Stimulated activated CD8-positive, alpha-beta memory T cell treated with anti-CD3 and anti-CD28 coated beads, Interleukin-15, amount 100 ng/mL, for 1 hour (primary cell): ENCODE measurements around the gene RIPOR3.
"Not testable (repeated sequence)": the region's sequence is repeated elsewhere in the genome, so short reads cannot be mapped to it uniquely, and the experiment has no call there.

ENCODE experiments used
- DNase-seq: peaks from one replicate; pipeline ENCODE4 v3.0.0-alpha.2; 2020; ENCODE audit warnings: low read depth

The RIPOR3 gene

DNA sequence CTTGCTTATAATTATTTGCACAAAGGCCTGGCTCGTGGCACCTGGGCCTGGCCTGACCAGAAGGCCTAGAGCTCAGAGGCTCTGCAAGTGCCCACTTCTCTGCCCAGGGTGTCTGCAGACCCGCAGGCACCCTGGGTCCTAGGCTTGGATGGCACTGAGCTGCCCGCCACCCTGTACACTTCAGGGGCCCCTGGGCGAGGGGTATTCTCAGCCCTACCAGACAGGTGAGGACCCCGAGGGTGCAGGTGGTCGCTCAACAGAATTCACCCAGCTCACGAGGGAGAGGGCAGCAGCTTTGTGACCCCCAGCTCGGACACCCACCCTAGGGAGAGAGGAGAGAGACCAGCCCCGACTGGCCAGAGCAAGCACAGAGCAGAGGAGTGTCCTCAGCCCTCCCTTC lies 83.9 kb downstream of the RIPOR3 start:
- no peak for DNase-seq

DNA sequence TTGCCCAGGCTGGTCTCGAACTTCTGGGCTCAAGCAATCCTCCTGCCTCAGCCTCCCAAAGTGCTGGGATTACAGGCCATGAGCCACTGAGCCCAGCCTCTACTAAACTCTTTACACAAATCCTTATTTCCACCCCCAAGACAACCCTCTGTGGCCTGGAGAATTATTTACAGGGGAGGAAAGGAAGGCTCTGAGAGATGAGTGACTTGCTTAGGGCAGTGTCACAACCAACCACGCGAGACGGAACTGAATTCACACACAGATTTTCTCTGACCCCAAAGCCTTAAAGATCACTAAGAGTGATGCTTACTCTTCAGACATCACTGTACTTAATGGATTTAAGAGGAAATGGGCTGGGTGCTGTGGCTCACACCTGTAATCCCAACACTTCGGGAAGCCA lies 86.2 kb downstream of the RIPOR3 start:
- no peak for DNase-seq

DNA sequence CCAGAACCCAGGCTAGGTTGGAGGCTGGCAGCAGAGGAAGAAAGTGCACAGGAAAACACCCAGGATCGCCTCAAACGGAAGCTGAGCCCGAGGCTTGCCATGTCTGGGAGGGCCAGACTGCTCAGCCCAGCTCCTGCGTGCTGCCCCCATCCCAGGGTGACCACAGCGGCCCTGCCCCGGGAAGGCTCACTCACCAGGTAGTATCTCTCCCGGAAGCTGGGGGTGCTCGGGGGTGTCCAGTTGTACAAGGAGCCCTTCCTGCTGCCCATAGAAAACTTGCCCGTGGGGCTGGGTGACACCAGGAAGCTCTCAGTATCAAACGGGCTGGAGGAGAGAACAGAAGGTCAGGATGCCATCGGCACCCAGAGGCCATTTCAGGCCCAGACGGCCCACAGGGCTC lies 86.9 kb downstream of the RIPOR3 start:
- DNase-seq: no peak

DNA sequence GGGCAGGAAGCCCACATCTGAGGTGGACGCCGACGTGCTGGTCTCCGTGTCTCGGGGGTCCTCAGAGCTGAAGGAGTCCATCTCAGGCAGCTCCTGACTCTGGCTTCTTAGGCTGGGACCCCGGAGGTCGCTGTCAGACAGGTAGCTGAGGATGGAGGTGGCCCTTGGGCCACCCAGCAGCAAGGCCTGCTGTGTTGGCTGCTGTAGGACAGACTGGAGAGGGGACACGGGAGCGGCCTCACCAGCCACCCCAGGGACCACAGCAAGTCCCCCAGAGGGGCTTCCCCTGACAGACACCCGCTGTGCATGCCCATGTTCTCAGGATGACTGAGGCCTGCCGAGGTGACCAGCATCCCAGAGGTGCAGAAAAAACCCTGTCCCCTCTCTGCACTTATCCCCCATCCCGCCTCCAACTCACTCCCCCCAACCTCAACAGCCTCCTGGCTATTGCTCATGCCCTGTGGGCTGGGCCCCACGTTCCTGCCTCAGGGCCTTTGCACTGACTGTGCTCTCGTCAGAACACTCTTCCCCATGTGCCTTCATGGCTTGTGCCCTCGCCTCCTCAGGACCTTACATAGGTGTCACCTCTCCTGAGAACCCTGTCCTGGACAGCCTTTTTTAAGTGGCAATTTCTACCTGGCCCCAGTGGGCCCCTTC lies 88.8 kb downstream of the RIPOR3 start:
- DNase-seq: no peak

DNA sequence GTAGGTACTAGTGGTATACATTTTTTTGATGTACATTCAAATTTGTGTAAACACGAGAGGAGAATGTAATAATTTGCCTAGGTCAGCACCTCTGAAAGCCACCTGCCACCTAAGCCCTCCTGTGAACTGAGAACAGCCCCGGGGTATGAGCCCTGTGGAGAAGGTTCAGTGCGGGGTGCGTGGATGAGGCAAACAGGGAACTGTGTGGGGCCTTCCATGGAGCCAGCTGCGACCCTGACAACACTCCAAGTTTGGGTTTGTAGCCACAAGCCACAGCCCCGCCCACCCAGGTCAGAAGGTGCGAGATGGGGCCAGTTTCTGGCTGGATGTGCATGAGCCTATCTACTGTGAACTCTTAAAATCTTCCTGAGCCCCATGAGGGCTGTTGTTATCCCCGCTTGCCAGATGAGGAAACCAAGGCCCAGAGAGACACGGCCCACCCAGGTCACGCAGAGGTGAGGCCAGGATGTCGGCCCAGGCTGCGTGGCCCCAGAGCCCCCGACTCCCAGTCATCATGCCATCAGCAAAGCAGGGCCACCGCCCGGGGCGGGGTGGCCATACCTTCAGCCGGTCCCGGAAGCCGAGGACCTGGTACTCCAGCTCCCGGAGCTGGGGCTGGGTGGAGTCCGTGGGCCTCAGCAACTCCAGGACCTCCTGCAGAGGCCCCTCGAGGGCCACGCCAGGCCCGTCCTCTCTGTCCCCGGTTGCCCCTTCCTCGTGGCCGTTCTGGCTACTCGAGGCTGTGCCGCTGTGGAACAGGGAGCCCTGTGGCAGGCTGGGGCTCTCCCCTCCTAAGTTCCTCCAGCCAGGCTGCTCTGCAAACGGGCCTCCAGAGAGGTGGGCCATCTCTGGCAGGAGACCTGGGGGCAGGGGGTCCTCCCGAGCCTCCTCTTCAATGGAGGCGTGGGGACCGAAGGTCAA lies 89.6 kb downstream of the RIPOR3 start:
- DNase-seq: no peak

DNA sequence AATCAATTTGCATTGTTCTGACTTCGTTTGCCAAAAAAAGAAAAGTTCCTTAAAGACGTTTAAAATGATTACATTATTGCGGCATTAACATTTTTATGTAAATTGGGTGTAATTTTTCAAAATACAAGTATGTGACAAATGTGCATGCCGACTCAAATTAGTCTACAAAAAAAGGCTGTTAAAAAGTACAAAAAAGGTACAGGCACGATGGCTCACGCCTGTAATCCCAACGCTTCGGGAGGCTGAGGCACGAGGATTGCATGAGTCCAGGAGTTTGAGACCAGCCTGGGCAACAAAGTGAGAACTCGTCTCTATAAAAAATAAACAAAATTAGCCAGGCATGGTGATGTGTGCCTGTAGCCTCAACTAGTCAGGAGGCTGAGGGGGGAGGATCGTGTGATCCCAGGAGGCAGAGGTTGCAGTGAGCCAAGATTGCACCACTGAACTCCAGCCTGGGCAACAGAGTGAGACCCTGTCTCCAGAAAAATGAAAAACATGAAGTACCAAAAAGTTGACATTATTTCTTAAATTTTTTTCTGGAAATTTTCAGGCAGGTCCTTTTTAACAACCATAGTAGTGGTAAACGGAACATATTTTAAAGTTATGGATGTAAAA lies 91.0 kb downstream of the RIPOR3 start:
- DNase-seq: no peak

DNA sequence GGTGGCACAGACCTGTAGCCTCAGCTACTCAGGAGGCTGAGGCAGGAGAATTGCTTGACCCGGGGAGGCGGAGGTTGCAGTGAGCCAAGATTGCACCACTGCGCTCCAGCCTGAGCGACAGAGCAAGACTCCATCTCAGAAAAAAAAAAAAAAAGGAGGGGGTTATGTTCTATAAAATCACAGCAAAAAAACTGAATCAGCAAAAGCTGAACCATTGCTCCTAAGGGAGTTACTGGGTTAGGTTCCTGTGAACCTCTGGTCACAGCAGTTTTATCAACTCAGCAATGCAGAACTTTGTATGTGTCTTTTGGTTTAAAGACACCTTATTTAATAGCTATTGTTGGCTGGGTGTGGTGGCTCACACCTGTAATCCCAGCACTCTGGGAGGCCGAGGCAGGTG lies 92.6 kb downstream of the RIPOR3 start:
- DNase-seq: not testable (repeated sequence)

DNA sequence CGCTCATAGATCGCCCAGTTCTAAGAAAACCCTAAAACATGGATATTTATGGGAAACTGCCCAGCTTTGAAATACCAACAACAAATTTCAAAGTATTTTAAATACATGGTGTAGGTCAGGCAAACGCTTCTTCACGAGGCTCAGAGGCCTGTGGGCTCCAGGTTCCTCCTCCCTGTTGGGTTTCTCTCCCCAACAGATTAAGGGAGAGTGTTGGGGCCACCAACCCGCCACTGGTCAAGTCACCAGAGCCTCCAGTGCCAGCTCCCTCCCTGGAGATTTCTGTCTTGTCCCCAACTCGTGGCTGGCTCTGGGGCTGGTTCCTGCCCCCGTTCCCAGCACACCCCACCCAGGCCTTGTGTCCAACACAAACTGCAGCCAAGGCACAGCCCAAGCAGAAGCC lies 93.3 kb downstream of the RIPOR3 start:
- no peak for DNase-seq

DNA sequence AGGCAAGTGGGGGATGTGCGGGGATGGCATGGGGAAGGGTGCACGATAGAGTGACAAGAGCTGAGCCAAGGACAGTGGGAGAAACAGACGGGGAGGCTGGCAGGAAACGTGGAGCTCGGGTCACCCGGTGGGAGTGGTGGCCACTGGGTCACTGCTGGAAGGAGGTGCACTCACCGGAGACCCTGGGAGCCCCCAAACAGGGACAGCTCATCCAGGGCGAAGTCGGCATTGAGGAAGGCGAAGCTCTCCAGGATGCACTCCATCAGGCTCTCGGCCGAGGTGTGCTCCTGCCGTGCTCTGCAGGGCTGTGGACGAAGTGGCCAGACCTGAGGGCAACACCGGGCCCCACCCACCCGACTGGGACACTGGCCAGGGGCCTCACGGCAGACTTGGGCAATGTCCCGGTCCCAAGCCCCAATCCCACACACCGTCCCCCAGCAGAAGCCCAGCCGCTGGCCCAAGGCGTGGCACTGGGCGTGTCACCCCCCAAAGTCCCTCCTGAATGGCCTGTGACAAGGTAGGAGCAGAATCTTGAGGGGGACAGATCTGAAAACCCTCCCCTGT lies 93.9 kb downstream of the RIPOR3 start:
- DNase-seq: no peak

DNA sequence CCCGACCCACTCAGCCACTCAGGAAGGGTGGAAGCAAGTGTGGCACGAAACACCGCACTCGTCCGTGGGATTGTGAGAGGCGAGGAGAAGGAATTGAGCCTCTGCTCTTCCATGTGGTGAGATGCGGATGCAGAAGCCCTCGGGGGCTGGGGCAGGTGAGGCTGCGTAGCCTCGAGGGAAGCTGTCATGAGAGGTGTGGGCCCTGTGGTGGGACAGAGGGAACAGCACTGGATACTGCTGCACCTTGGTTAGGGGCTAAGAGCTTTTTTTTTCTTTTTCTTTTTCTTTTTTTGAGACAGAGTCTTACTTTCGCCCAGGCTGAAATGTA lies 94.7 kb downstream of the RIPOR3 start:
- DNase-seq: no peak

DNA sequence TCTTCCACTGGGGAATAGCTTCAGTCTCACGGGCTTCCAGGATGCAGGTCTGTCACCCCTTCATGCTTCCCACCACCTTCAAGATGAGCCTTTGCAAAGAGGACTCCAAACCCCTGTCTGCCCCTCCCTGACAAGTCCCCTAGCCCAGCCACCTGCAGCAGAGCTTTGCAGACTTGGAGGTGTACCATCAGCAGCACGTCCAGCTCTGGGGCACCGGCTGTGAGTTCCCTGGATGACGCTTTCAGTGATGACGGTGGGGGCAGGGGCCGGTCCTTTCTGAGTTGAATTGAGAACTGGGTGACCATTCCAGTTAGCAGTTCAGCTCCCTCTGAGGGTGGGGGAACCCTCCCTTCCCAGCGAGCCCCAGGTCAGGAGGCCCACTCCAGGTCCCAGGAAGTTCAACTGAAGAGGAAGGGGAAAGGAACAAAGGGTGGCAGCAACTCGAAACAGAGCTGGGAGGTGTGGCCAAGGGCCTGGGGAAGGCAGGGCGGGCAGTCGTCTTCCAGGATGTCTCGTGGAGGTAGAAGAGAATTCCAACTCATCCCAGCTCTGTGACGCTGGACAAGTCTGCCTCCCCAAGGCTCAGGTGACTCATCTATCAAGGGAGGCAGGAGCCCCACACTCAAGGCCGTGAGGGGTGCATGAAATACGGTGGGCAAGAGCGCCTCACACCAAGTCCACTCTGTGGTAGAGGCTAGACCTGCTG lies 95.2 kb downstream of the RIPOR3 start:
- DNase-seq: no peak

DNA sequence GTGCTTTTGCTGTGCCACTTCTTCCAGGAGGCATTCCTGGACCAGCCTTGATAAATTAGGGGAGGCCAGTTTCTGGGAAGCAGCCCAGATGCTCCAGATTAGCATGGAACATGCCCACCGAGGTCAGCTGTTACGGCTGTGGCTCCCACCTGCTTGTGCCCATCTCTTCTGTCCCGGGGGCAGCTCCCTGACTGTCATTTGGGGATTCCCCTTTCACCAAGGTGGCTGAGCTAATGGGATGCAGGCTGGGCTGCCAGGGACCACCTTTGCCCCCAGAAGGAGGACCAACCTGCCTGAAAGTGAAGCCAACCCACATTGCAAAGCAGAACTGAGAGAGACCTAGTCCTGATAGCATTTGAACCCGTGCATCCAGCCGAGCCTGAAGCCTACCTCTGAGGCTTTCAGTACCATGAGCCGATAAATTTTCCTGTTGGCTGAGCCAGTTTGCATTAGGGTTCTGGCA lies 95.9 kb downstream of the RIPOR3 start:
- no peak for DNase-seq

DNA sequence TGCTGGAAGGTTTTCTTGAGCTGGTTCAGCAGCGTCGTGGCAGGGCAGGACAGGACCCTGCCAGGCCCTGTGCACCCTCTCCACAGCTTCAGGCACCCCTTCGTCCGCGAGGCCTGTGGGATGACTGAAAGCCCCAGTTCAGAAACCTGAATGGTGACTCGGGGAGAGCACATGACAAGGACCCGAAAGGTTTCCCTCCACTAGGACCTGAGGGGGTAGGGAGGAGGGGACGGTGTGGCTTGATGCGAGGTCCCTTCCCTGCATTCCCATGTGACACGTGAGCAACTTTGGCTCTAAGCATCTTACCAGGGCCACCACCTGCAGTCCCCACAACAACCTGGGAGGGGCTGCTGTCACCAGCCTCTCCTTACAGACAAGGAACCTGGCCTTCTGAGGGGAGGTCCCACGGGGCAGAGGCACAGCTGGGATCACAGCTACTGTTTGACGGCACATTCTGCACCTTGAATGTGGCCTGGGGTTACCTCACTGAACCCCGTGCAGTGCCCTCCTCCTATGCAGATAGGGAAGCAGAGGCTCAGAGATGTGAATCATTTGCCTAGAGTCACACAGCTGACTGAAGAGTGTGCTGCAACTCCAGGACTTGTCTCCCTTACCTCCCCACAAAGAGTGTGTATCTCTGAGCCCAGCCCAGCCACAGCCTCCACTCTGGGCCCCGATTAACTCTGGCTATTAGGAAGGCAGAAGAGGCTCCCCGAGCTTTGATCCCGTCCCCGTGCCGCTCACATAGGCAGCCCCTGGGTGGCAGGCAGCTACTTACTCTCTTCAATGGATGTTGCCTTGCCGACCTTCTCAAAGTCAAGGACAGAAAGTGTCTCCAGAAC lies 96.5 kb downstream of the RIPOR3 start:
- DNase-seq: no peak

DNA sequence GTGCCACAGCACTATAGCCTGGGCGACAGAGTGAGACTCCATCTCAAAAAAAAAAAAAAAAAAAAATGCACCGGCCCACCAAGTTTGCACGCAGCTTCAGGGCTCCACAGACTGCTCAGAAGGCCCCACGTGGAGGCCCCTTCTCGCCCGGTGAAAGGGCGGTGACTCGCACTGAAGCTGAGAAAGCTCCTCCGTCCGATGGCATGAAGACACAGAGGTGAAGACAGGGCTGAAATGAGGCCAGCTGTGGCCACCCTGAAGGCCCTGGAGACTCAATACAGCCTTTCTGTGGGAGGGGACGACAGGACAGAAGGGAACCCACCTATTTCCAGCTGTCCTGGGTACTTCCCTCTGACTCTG lies 97.1 kb downstream of the RIPOR3 start:
- DNase-seq: no peak

DNA sequence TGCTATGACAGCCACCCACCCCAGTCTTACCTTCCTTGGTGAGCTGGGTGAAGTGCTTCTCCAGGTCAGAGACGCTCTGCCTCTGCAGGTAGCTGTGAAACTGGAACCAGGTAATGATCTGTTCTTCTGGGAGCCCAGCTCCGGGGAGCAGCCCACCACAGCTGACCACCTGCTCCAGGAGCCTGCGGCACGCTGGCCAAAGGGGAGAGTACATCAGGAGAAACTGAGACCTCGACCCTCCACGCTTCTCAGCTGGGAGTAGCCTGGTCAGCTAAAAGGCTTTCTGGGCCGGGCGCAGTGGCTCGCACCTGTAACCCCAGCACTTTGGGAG lies 98.4 kb downstream of the RIPOR3 start:
- DNase-seq: no peak

DNA sequence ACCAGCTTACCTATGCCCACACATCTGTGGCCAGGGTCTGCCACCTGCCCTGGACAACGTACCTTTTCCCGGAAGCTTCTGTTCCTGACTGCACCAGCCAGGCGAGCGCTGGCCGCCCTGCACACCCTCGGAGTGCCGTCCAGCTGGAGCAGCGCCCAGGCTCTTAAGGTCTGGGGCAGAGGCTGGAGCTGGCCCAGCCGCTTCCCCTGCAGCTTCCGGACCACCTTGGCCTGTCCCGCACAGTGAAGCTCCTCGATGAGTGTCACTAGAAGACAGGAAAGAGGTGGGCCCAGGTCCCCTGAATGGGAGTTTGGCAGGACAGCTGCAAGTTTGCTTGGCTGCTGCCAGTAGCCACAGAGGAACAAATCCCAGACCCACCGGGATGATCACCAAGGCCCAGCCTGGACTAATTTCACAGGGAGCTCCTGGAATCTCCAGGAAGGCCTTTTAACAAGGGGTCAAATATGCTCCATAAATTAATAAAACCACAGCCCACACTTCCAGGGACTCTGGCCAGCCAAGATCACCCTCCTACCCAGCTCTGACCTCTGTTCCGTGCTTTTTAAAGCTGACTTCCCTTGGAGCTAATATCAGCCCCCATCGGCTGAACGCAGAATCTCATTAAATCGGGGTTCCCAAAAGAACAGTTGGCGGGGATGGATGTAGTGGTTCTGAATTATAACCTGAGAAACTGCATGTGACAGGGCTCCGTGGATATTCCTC lies 98.9 kb downstream of the RIPOR3 start:
- DNase-seq: no peak

DNA sequence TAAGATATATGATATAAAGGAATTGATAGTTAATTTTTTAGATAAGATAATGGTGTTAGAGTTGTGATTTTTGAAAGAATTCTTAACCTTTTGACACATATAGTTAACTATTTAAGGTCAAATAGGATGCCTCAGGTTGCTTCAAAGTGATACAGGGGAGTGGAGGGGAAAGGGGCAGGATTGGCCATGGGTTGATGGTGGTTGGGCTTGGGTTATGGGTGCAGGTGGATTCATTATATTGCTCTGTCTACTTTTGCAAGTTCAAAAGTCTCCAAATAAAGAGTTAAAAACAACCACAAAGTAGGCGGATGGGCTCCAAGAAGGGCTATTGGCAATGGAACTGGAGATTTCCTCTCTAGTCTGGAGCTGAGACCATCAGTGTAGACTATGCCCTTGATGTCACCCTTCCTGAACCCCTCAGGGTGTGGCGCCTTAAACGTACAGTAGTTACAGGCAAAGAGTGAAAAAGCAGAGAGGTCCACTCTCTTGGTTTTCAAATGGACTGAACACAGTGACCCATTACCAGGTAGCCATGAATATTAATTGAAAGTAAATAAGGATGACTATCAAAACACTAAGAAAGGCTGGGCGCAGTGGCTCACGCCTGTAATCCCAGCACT lies 100.0 kb downstream of the RIPOR3 start:
- DNase-seq: no peak

DNA sequence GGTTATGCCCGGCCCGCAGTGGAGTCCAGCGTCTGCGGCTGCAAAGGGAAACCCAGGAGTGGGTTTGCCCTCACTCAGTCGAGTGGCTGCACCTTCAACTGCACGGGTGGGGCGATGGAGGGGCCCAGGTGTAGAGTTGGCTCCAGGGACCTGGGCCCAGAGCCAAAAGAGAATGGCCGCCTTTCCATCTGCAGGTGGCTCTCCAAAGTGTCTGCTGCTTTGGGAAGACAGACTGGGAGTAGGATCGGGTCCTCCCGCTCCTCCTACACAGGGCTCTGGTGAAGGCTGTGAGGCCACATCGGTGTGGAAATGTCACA lies 101.0 kb downstream of the RIPOR3 start:
- DNase-seq: no peak

DNA sequence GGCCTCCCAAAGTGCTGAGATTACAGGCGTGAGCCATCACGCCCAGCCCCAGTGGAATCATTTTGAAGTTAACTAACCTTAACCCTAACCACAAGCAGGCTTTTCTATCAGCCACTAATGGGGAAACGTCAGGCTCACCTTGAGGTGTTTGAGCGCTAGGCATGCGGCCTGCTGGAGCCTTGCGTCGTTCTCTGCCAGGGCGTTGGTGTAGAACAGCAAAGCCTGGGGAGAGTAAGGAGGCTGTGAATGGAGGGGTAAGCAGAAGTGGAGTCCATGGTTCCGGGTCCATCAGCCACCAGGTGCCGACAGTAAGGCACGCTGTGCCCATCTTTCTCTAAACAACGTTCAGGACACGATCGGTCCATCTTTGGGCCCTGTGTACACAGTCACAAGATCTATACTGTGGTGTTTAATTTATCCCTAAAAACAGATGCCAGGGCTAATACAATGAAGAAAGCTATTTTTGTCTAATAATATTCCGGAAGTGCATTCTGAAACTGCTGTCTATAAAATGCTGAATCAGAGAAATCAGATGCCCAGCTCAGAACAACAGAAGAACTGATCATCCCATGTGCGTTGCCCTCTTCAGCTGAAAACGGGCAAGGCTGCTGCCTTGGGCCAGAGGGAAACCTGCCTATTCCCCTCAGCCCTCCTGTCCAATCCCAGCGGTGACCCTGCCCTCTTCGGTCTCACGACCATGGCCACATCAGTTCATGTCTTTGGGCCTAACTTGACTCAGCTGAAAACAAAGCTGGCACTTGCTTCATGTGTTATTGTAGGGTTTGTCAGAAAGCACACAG lies 101.6 kb downstream of the RIPOR3 start:
- DNase-seq: no peak
